Measurements from ENCODE around the gene GALNS.

GRCh38 chr16:88766975-88767374, 89.8 kb downstream of the GALNS start:
- TF ChIP-seq CTCF (IDR thresholded peaks at IDR 0.05 in 8 of 11, conservative IDR thresholded peaks at IDR 0.05 in 3 of 11) = no peak
- TF ChIP-seq POLR2A (IDR thresholded peaks at IDR 0.05) = no peak
